Measurements from ENCODE around the gene EIF2S2.

The EIF2S2 gene

DNA sequence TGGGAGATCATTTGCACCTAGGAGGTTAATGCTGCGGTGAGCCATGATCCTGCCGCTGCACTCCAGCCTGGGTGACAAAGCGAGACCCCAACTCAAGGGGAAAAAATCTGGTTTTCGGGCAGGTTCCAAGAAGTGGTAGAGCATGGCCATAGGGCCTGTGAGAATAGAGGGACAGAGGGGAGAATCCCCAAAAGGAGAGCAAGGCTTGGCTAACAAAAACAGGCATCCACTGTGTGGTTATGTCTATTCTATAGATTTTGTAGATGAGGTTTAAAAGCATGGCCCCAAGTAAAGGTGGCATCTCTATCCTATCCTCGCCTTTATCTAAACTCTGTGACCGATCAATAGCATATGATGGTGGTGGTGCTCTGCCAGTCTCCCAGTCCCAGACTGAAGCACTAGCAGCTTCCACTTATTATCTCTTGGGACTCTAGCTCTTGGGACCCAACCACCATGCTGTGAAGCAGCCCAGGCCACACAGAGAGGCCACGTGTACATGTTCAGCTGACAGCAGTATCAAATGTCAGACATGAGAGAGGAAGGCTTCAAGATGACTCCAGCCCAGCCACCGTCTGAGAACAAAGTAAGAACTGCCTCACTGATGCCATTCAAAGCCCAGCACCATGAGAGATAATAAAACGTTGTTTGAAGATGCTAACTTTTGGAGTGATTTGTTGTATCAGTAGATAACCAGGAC lies 27.7 kb downstream of the EIF2S2 start:
- TF ChIP-seq CTCF (IDR thresholded peaks at IDR 0.05; ENCODE audit: insufficient read depth, low read length) (no peak), GABPA (IDR thresholded peaks at IDR 0.05; ENCODE audit: low read depth) (no peak), SPI1 (IDR thresholded peaks at IDR 0.05; ENCODE audit: borderline replicate concordance, low read depth) (no peak), REST (IDR thresholded peaks at IDR 0.05; ENCODE audit: insufficient replicate concordance, low read depth) (no peak), POLR2AphosphoS5 (IDR thresholded peaks at IDR 0.05; ENCODE audit: low read depth) (no peak)
- Histone ChIP-seq H3K27ac (replicated peaks) (no peak overlapping the region), H3K4me3 (replicated peaks; ENCODE audit: insufficient read depth, low read length) (no peak overlapping the region), H3K27me3 (ENCODE audit: insufficient read depth, poor library complexity, severe bottlenecking) (no peaks in the 10 kb centered on the region)
- DNase-seq (ENCODE audit: low read depth in 1 of 2, low spot score in 1 of 2), result no peak

GRCh38 chr20:34083781-34084180 lies 28.3 kb downstream of the EIF2S2 start:
- H3K27ac ChIP-seq (replicated peaks), result no peak overlapping the region
- H3K27me3 ChIP-seq (ENCODE audit: insufficient read depth, poor library complexity, severe bottlenecking), result no peaks in the 10 kb centered on the region
- no peak overlapping the region for H3K4me3 ChIP-seq (replicated peaks; ENCODE audit: insufficient read depth, low read length)
- no peak for DNase-seq (ENCODE audit: low read depth in 1 of 2, low spot score in 1 of 2)
- TF ChIP-seq SPI1 (IDR thresholded peaks at IDR 0.05; ENCODE audit: borderline replicate concordance, low read depth) (no peak), POLR2AphosphoS5 (IDR thresholded peaks at IDR 0.05; ENCODE audit: low read depth) (no peak), CTCF (IDR thresholded peaks at IDR 0.05; ENCODE audit: insufficient read depth, low read length) (no peak), GABPA (IDR thresholded peaks at IDR 0.05; ENCODE audit: low read depth) (no peak), REST (IDR thresholded peaks at IDR 0.05; ENCODE audit: insufficient replicate concordance, low read depth) (no peak)

DNA sequence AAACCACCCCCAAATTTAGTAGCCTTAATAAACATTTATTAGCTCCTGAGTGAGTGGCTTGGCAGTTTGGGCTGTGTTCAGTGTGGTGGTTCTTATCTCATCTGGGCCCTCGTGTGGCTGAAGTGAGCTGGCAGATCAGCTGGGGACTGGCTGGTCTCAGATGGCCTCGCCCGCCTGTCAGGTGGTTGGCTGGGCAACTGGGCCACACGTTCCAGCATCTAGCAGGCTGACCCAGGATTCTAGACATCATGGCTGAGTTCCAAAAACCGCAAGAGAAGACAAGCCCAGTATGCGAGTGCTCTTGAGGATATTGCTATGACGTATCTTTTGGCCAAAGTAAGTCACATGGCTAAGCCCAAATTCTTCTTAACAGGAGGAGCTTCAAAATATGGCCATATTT lies 28.9 kb downstream of the EIF2S2 start:
- H3K27ac ChIP-seq (replicated peaks), result no peak overlapping the region

More for the DNA sequence above, 28.9 kb downstream of the EIF2S2 start:
- no peak for DNase-seq (ENCODE audit: low read depth in 1 of 2, low spot score in 1 of 2)
- Histone ChIP-seq H3K4me3 (replicated peaks; ENCODE audit: insufficient read depth, low read length) (no peak overlapping the region), H3K27me3 (ENCODE audit: insufficient read depth, poor library complexity, severe bottlenecking) (no peaks in the 10 kb centered on the region)
- TF ChIP-seq CTCF (IDR thresholded peaks at IDR 0.05; ENCODE audit: insufficient read depth, low read length) (no peak), POLR2AphosphoS5 (IDR thresholded peaks at IDR 0.05; ENCODE audit: low read depth) (no peak), SPI1 (IDR thresholded peaks at IDR 0.05; ENCODE audit: borderline replicate concordance, low read depth) (no peak), GABPA (IDR thresholded peaks at IDR 0.05; ENCODE audit: low read depth) (no peak), REST (IDR thresholded peaks at IDR 0.05; ENCODE audit: insufficient replicate concordance, low read depth) (no peak)
